Measurements from ENCODE around the gene PRKAA2.
"Not testable (repeated sequence)": the region's sequence is repeated elsewhere in the genome, so short reads cannot be mapped to it uniquely, and the experiment has no call there.

The PRKAA2 gene

DNA sequence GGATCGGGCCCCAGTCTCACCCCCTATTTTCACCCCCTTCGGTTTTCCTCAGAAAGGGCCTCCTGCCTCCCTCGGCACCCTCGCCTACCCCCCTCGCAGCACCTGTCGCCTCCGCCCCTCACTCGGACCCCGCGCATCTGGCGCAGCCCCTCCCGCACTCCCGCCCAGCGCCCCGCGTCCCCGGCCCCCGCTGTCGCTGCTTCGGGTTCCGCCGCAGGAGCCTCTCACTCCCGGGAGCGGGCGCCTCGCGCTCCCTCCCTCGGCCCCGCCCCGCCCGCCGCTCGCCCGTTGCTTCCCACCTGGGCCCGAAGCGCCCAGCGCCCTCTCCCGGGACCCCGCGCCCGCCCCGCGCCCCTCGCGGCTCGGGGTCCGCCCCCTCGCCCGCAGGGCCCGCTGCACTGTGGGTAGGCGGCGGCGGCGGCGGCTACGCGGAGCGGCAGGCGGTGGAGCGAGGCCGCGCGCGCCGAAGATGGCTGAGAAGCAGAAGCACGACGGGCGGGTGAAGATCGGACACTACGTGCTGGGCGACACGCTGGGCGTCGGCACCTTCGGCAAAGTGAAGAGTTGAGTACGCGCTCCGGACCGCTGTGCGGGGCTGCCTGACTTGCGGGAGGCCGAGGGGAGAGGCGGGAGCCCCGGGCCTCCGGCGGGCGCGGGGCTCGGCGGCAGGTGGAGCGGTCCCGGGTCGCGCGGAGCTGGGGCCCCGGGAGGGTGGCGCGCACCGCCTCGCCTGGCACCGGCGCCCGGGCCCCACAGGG lies at the start of gene PRKAA2:
Gene PRKAA2 (plus strand): TSS at position 396 of the 758 bp plus-strand sequence. CDS start 74 bp downstream, at position 470.
- H3K4me1 ChIP-seq (ENCODE audit: control insufficient read depth in 5 of 5, insufficient read depth in 5 of 5, low read length in 5 of 5): peaks cover 0 to 19% (median 15%) of the 10 kb centered on the region in 5 donors
- H3K9ac ChIP-seq (ENCODE audit: low read length in 5 of 5): peak within 1 kb of the TSS in 4 of 5 donors; percentile 45 to 72 (median 54)
- peaks cover 0 to 13% (median 3%) of the 10 kb centered on the region in 5 donors for H3K27me3 ChIP-seq (ENCODE audit: control insufficient read depth in 5 of 5, insufficient read depth in 4 of 5, low read length in 5 of 5)
- no peak within 1 kb of the TSS for H3K27ac ChIP-seq (ENCODE audit: low read depth, low read length)
- H3K9me3 ChIP-seq (ENCODE audit: control insufficient read depth in 5 of 5, low read length in 5 of 5): no peaks in the 10 kb centered on the region
- no peaks in the 10 kb centered on the region for H3K36me3 ChIP-seq (ENCODE audit: control insufficient read depth in 5 of 5, insufficient read depth in 5 of 5, low read length in 5 of 5)
- peak within 1 kb of the TSS; percentile 64 to 87 (median 72) for H3K4me3 ChIP-seq (ENCODE audit: low read depth in 1 of 5, low read length in 5 of 5)

DNA sequence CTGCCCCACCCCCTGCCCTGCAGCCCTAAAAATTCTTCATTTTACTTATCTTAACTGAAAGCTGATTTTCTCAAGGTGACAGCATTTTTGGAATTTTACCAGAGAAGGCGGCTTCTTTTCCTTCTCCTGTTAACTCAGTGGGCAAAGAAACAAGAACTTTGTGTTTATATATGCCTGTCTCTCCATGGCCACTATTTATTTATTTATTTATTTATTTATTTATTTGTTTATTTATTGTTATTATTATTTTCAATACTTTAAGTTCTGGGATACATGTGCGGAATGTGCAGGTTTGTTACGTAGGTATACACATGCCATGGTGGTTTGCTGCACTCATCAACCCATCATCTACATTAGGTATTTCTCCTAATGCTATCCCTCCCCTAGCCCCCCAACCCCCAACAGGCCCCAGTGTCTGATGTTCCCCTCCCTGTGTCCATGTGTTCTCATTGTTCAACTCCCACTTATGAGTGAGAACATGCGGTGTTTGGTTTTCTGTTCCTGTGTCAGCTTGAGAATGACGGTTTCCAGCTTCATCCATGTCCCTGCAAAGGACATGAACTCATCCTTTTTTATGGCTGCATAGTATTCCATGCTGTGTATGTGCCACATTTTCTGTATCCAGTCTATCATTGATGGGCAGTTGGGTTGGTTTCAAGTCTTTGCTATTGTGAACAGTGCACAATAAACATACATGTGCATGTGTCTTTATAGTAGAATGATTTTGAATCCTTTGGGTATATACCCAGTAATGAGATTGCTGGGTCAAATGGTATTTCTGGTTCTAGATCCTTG lies 49.5 kb upstream of the PRKAA2 start:
- H3K36me3 ChIP-seq (ENCODE audit: control insufficient read depth in 5 of 5, insufficient read depth in 5 of 5, low read length in 5 of 5); H3K9ac ChIP-seq (ENCODE audit: low read length in 5 of 5); H3K27ac ChIP-seq (ENCODE audit: low read depth, low read length); H3K9me3 ChIP-seq (ENCODE audit: control insufficient read depth in 5 of 5, low read length in 5 of 5); H3K4me3 ChIP-seq (ENCODE audit: low read depth in 1 of 5, low read length in 5 of 5); H3K27me3 ChIP-seq (ENCODE audit: control insufficient read depth in 5 of 5, insufficient read depth in 4 of 5, low read length in 5 of 5); H3K4me1 ChIP-seq (ENCODE audit: control insufficient read depth in 5 of 5, insufficient read depth in 5 of 5, low read length in 5 of 5): not testable (repeated sequence)

DNA sequence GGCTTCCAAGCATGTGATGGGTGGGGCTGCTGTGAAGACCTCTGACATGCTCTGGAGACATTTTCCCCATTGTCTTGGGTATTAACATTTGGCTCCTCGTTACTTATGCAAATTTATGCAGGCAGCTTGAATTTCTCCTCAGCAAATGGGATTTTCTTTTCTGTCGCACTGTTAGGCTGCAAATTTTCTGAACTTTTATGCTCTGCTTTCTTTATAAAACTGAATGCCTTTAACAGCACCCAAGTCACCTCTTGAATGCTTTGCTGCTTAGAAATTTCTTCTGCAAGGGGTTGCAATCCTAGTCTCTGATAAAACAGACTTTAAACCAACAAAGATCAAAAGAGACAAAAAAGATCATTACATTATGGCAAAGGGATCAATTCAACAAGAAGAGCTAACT lies 35.0 kb upstream of the PRKAA2 start:
- H3K27ac ChIP-seq (ENCODE audit: low read depth, low read length); H3K4me3 ChIP-seq (ENCODE audit: low read depth in 1 of 5, low read length in 5 of 5); H3K9ac ChIP-seq (ENCODE audit: low read length in 5 of 5); H3K9me3 ChIP-seq (ENCODE audit: control insufficient read depth in 5 of 5, low read length in 5 of 5); H3K4me1 ChIP-seq (ENCODE audit: control insufficient read depth in 5 of 5, insufficient read depth in 5 of 5, low read length in 5 of 5); H3K27me3 ChIP-seq (ENCODE audit: control insufficient read depth in 5 of 5, insufficient read depth in 4 of 5, low read length in 5 of 5); H3K36me3 ChIP-seq (ENCODE audit: control insufficient read depth in 5 of 5, insufficient read depth in 5 of 5, low read length in 5 of 5): not testable (repeated sequence)

DNA sequence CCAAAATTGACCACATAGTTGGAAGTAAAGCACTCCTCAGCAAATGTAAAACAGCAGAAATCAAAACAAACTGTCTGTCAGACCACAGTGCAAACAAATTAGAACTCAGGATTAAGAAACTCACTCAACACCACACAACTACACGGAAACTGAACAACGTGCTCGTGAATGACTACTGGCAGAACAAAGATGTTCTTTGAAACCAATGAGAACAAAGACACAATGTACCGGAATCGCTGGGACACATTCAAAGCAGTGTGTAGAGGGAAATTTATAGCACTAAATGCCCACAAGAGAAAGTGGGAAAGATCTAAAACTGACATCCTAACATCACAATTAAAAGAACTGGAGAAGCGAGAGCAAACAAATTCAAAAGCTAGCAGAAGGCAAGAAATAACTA lies 34.3 kb upstream of the PRKAA2 start:
- H3K4me3 ChIP-seq (ENCODE audit: low read depth in 1 of 5, low read length in 5 of 5); H3K4me1 ChIP-seq (ENCODE audit: control insufficient read depth in 5 of 5, insufficient read depth in 5 of 5, low read length in 5 of 5); H3K36me3 ChIP-seq (ENCODE audit: control insufficient read depth in 5 of 5, insufficient read depth in 5 of 5, low read length in 5 of 5); H3K9me3 ChIP-seq (ENCODE audit: control insufficient read depth in 5 of 5, low read length in 5 of 5); H3K27me3 ChIP-seq (ENCODE audit: control insufficient read depth in 5 of 5, insufficient read depth in 4 of 5, low read length in 5 of 5); H3K27ac ChIP-seq (ENCODE audit: low read depth, low read length); H3K9ac ChIP-seq (ENCODE audit: low read length in 5 of 5): not testable (repeated sequence)

DNA sequence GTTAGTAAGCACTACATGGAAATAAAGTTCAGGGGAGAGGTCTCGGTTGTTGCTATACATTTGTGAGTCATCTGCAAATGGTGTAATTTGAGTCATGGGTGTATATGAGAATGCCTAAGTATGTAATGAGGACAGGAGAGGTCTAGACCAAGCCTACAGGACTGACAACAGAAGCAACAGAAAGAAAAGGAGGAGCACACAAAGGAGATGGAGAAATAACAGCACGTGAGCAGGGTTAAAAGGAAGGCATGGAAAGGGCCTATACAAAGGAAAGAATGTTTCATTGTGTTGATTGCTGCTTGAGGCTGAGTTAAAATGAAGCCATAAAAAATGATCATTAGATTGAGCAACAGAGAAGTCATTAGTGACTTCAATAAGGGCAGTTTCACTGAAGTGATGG lies 28.0 kb upstream of the PRKAA2 start:
- no peak overlapping the region for H3K27ac ChIP-seq (ENCODE audit: low read depth, low read length)
- no peak overlapping the region for H3K4me3 ChIP-seq (ENCODE audit: low read depth in 1 of 5, low read length in 5 of 5)
- no peak overlapping the region for H3K9ac ChIP-seq (ENCODE audit: low read length in 5 of 5)
- H3K4me1 ChIP-seq (ENCODE audit: control insufficient read depth in 5 of 5, insufficient read depth in 5 of 5, low read length in 5 of 5): no peaks in the 10 kb centered on the region
- peaks cover 0 to 3% (median 3%) of the 10 kb centered on the region in 5 donors for H3K9me3 ChIP-seq (ENCODE audit: control insufficient read depth in 5 of 5, low read length in 5 of 5)
- H3K27me3 ChIP-seq (ENCODE audit: control insufficient read depth in 5 of 5, insufficient read depth in 4 of 5, low read length in 5 of 5): no peaks in the 10 kb centered on the region
- H3K36me3 ChIP-seq (ENCODE audit: control insufficient read depth in 5 of 5, insufficient read depth in 5 of 5, low read length in 5 of 5): no peaks in the 10 kb centered on the region

DNA sequence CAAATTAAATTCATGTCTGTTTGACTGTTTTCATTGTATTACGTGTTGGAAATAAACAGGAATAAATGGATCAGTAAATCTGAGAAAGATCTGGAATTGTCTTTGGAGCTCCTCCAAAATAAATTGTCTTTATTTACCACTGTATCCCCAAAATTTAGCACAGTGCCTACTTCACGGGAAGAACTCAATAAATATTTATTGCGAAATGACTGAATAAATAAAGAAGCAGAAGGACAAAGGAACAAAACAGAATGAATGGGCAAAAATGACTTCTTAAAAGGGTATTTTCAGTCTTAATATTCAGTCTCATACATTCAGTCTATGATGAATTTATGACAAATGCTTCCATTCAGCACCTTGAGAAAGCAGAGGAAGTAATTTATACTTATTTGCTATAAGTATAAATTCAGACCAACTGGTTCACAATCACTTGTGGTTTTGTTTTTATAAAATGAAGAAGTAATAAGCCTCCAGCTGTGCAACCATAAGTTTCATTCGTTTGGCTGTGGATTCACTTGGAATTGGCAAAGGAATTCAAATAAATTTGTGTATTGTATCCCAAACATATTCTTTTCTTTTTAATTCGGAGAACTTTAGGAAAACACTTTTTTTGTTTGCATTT lies 19.2 kb upstream of the PRKAA2 start:
- Histone ChIP-seq H3K9me3 (ENCODE audit: control insufficient read depth in 5 of 5, low read length in 5 of 5) (no peaks in the 10 kb centered on the region), H3K27me3 (ENCODE audit: control insufficient read depth in 5 of 5, insufficient read depth in 4 of 5, low read length in 5 of 5) (peaks cover 0 to 7% (median 0%) of the 10 kb centered on the region in 5 donors), H3K9ac (ENCODE audit: low read length in 5 of 5) (no peak overlapping the region), H3K4me3 (ENCODE audit: low read depth in 1 of 5, low read length in 5 of 5) (no peak overlapping the region), H3K36me3 (ENCODE audit: control insufficient read depth in 5 of 5, insufficient read depth in 5 of 5, low read length in 5 of 5) (no peaks in the 10 kb centered on the region), H3K4me1 (ENCODE audit: control insufficient read depth in 5 of 5, insufficient read depth in 5 of 5, low read length in 5 of 5) (no peaks in the 10 kb centered on the region), H3K27ac (ENCODE audit: low read depth, low read length) (no peak overlapping the region)

DNA sequence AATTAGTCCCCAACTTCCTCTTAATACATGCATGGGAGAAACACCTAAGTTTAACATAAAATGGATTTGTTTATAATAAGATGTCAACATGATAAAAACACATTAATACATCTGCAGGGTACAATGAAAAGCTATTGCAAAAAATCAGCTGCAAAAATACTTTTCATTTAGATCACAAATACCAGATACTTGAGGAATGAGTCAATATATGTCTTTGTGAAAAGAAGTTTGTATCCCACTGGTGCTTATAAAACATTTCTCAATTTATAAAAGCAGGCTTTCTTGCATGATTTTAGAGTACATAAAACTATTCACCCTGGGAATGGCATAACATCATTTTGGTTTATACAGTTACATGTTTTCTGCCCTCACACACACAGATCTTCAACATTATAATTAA lies 18.6 kb upstream of the PRKAA2 start:
- no peaks in the 10 kb centered on the region for H3K36me3 ChIP-seq (ENCODE audit: control insufficient read depth in 5 of 5, insufficient read depth in 5 of 5, low read length in 5 of 5)
- no peak overlapping the region for H3K9ac ChIP-seq (ENCODE audit: low read length in 5 of 5)
- H3K9me3 ChIP-seq (ENCODE audit: control insufficient read depth in 5 of 5, low read length in 5 of 5): no peaks in the 10 kb centered on the region
- no peak overlapping the region for H3K27ac ChIP-seq (ENCODE audit: low read depth, low read length)
- peaks cover 0 to 7% (median 0%) of the 10 kb centered on the region in 5 donors for H3K27me3 ChIP-seq (ENCODE audit: control insufficient read depth in 5 of 5, insufficient read depth in 4 of 5, low read length in 5 of 5)
- H3K4me1 ChIP-seq (ENCODE audit: control insufficient read depth in 5 of 5, insufficient read depth in 5 of 5, low read length in 5 of 5): no peaks in the 10 kb centered on the region
- no peak overlapping the region for H3K4me3 ChIP-seq (ENCODE audit: low read depth in 1 of 5, low read length in 5 of 5)

DNA sequence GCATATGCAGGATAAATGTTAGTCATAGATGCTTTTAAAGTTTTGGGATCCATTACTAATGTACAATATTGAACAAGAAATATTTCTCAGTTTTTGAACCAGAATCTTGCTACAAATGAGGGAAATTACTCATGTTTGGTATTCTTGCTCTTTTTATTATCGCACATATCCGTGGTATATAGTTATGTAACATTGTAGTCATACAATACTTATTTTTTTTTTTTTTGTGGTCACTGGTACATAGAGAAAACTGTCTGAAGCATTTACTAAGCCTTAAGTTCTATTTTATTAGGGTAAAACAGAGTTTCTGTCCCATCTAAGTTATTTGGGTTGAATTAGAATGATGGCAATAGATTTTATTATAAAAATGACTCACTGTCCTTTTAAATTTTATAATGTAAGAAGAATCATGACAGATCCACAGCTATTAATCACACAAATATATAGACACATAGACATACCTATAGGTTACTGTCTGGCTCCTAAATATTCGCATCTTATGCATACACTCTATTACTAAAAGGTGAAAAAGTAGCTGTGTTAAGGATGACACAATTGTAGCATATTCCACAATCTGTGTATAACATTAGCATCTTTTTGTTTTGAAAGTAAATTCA lies 18.0 kb upstream of the PRKAA2 start:
- Histone ChIP-seq H3K9ac (ENCODE audit: low read length in 5 of 5) (no peak overlapping the region), H3K4me1 (ENCODE audit: control insufficient read depth in 5 of 5, insufficient read depth in 5 of 5, low read length in 5 of 5) (no peaks in the 10 kb centered on the region), H3K36me3 (ENCODE audit: control insufficient read depth in 5 of 5, insufficient read depth in 5 of 5, low read length in 5 of 5) (no peaks in the 10 kb centered on the region), H3K27ac (ENCODE audit: low read depth, low read length) (no peak overlapping the region), H3K4me3 (ENCODE audit: low read depth in 1 of 5, low read length in 5 of 5) (no peak overlapping the region), H3K9me3 (ENCODE audit: control insufficient read depth in 5 of 5, low read length in 5 of 5) (no peaks in the 10 kb centered on the region), H3K27me3 (ENCODE audit: control insufficient read depth in 5 of 5, insufficient read depth in 4 of 5, low read length in 5 of 5) (peaks cover 0 to 7% (median 0%) of the 10 kb centered on the region in 5 donors)

DNA sequence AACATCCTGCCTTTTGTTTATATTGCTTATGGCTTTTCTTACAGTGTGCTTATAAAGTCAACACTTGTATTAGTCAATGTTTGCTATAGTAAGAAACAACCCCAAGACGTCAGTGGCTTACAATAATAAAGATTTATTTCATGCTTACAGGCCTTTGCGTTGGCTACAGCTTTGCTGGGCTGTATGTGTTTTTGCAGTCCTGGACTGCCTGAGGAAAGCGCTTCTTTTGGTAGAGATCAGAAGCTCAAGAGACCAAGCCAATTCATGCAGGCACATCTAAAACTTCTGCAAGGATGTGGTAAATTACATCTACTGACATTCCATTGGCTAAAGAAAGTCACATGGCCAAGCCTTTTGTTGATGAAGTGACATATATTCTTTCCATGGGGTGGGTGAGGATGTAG lies 17.5 kb upstream of the PRKAA2 start:
- Histone ChIP-seq H3K27me3 (ENCODE audit: control insufficient read depth in 5 of 5, insufficient read depth in 4 of 5, low read length in 5 of 5) (peaks cover 0 to 7% (median 0%) of the 10 kb centered on the region in 5 donors), H3K9ac (ENCODE audit: low read length in 5 of 5) (no peak overlapping the region), H3K36me3 (ENCODE audit: control insufficient read depth in 5 of 5, insufficient read depth in 5 of 5, low read length in 5 of 5) (no peaks in the 10 kb centered on the region), H3K4me3 (ENCODE audit: low read depth in 1 of 5, low read length in 5 of 5) (no peak overlapping the region), H3K4me1 (ENCODE audit: control insufficient read depth in 5 of 5, insufficient read depth in 5 of 5, low read length in 5 of 5) (no peaks in the 10 kb centered on the region), H3K9me3 (ENCODE audit: control insufficient read depth in 5 of 5, low read length in 5 of 5) (no peaks in the 10 kb centered on the region), H3K27ac (ENCODE audit: low read depth, low read length) (no peak overlapping the region)

DNA sequence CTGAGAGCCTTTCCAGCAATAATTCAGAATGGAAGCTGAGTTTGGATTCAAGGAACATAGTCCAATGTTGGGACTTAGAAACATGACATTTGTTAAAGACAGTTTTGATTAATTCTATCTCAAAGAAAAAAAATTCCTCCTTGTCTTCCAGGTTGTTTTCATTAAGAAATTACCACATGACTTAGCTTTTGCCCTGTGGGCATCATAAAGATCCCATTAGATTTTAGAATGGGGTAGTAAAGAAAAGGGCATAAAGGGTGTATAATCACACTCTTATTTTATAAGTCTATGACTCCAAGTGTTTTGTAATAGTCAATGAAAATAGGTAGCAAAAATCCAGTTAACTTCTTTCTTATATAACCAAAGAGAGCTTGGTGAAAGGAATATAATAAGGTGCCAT lies 14.3 kb upstream of the PRKAA2 start:
- H3K9me3 ChIP-seq (ENCODE audit: control insufficient read depth in 5 of 5, low read length in 5 of 5): no peaks in the 10 kb centered on the region
- no peak overlapping the region for H3K9ac ChIP-seq (ENCODE audit: low read length in 5 of 5)
- no peaks in the 10 kb centered on the region for H3K36me3 ChIP-seq (ENCODE audit: control insufficient read depth in 5 of 5, insufficient read depth in 5 of 5, low read length in 5 of 5)
- H3K27me3 ChIP-seq (ENCODE audit: control insufficient read depth in 5 of 5, insufficient read depth in 4 of 5, low read length in 5 of 5): no peaks in the 10 kb centered on the region
- no peak overlapping the region for H3K27ac ChIP-seq (ENCODE audit: low read depth, low read length)
- H3K4me3 ChIP-seq (ENCODE audit: low read depth in 1 of 5, low read length in 5 of 5): no peak overlapping the region
- H3K4me1 ChIP-seq (ENCODE audit: control insufficient read depth in 5 of 5, insufficient read depth in 5 of 5, low read length in 5 of 5): no peaks in the 10 kb centered on the region
